ENCODE results near the gene LY9. TPM values are rescaled to one million over a fixed set of nuclear protein-coding genes. Genes with fewer than 3 reads are reported as not detected.
A peak's percentile ranks its signal among the peaks of the same experiment; 100 is the strongest.

The LY9 gene
- total and polyA plus RNA-seq, 9 of the 15 experiments (the other 6 are each of a cell fraction or from before 2014, with no cell fraction given) = not detected

DNA sequence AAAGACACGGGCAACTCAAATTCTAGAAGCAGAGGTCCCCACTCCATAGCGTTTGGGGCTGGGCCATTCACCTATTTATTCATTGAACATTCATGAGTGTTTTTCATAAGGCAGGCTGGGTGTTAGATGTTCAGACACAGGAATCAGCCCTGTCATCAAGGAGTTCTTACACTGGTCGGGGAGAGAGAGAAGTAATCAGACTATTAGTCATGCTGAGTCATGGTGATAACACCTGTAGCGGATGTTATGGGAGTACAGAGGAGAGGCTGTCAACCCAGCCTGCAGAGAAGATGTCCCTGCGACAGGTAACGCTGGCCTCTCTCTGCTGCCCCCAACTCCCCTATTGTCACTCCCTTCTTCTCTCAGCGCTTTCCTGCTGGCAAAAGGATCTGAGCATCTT is 17.2 kb downstream of the LY9 start:
- H3K9me3 ChIP-seq (replicated peaks; ENCODE audit: control insufficient read depth, insufficient read depth, low read depth, low read length) = no peaks in the 10 kb centered on the region
- H3K27me3 ChIP-seq (ENCODE audit: control insufficient read depth in 2 of 2, insufficient read depth in 2 of 2, low read length in 2 of 2) = peaks cover 26 to 38% of the 10 kb centered on the region in 2 experiments
- peak overlapping the region; percentile 8; the same call in 1 of the 2 replicates for H3K4me2 ChIP-seq (ENCODE audit: insufficient read depth, low read length)
- H3K36me3 ChIP-seq (ENCODE audit: control insufficient read depth, insufficient read depth, low read length) = no peaks in the 10 kb centered on the region
- peaks cover 3% of the 10 kb centered on the region in 2 experiments; a peak in 2 of 5 replicates for H3K4me1 ChIP-seq (replicated peaks in 1 of 2; ENCODE audit: control insufficient read depth in 2 of 2, insufficient read depth in 2 of 2, low read length in 2 of 2)
- peak; percentile 36 to 44 (median 39) for DNase-seq (ENCODE audit: extremely low read depth in 1 of 4, low spot score in 3 of 4)
- H3K9ac ChIP-seq (ENCODE audit: insufficient read depth in 1 of 2, low read depth in 2 of 2, low read length in 2 of 2) = no peak overlapping the region; a peak in 1 of 4 replicates
- FAIRE-seq = peak; percentile 79
- CTCF ChIA-PET (ENCODE audit: low intra/inter-chr PET ratio) = no interaction called here
- no peaks in the 10 kb centered on the region for H4K20me1 ChIP-seq (replicated peaks; ENCODE audit: control insufficient read depth, insufficient read depth, low read length)
- no peaks in the 10 kb centered on the region for H3K79me2 ChIP-seq (ENCODE audit: control insufficient read depth, insufficient read depth, low read length)
- in situ Hi-C loops (cut with MboI) (no loop called here), intact Hi-C loops (cut with micrococcal nuclease) (no loop called here)
- ATAC-seq = peak; percentile 83
- H3K4me3 ChIP-seq = no peak overlapping the region
- POLR2A ChIA-PET = interaction anchor here (1.0 kb wide), 1 partner anchor 11 kb away, joined by 3 read pairs; no protein-coding TSS in a partner anchor
- no TSS peak for BruUV-seq (replicated peaks)
- H2AFZ ChIP-seq (ENCODE audit: low read depth, low read length) = no peak overlapping the region
- no peaks in the 10 kb centered on the region for H3K9me1 ChIP-seq (ENCODE audit: control insufficient read depth, insufficient read depth, low read length)
- no peak overlapping the region for H3K27ac ChIP-seq (ENCODE audit: extremely low read depth, low read depth, low read length)
- WGBS (ENCODE audit: insufficient coverage, low coverage, missing lambda C conversion rate) = under 1% methylated on average over 7 of the region's 7 CpGs
- TF ChIP-seq JUND (IDR thresholded peaks at IDR 0.05; ENCODE audit: borderline replicate concordance, low read depth, low read length) (peak; percentile 84), JUND (tag; IDR thresholded peaks at IDR 0.05; ENCODE audit: borderline replicate concordance, low read depth, low read length) (peak; percentile 83; the same call in 2 of the 3 replicates), PRPF4 (IDR thresholded peaks at IDR 0.05; ENCODE audit: insufficient read depth, low read depth, low read length, poor library complexity, severe bottlenecking) (no peak), ATF7 (IDR thresholded peaks at IDR 0.05) (no peak), ZNF75A (CRISPR knock-in tag; IDR thresholded peaks at IDR 0.05) (no peak), FOSL1 (tag; conservative IDR thresholded peaks at IDR 0.05) (peak; percentile 96), OTX1 (CRISPR knock-in tag; IDR thresholded peaks at IDR 0.05) (no peak), BACH1 (tag; IDR thresholded peaks at IDR 0.05) (peak; percentile 86), CBX8 (IDR thresholded peaks at IDR 0.05; ENCODE audit: borderline replicate concordance, extremely low read depth, low read depth, low read length, poor library complexity, severe bottlenecking) (no peak), ZBTB11 (CRISPR knock-in tag; IDR thresholded peaks at IDR 0.05) (no peak), NONO (IDR thresholded peaks at IDR 0.05; ENCODE audit: low read depth in 2 of 2, low read length in 1 of 2) (no peak), U2AF2 (optimal IDR thresholded peaks at IDR 0.05; ENCODE audit: low read depth, low read length) (no peak), ZNF184 (CRISPR knock-in tag; IDR thresholded peaks at IDR 0.05) (no peak), PKNOX1 (IDR thresholded peaks at IDR 0.05) (peak; percentile 31; the same call in 1 of the 2 replicates), ZNF766 (CRISPR knock-in tag; conservative IDR thresholded peaks at IDR 0.05) (no peak), TRIM24 (IDR thresholded peaks at IDR 0.05) (peak in 1 of 2 experiments; percentile 45; a peak in 1 of 4 replicates)
- TF ChIP-seq, protein P1, sequence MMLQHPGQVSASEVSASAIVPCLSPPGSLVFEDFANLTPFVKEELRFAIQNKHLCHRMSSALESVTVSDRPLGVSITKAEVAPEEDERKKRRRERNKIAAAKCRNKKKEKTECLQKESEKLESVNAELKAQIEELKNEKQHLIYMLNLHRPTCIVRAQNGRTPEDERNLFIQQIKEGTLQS (IDR thresholded peaks at IDR 0.05) = peak; percentile 76
- TF ChIP-seq, protein P1 (CRISPR knock-in tag; conservative IDR thresholded peaks at IDR 0.05) = no peak

Data from K562 (cell line).